Common myeloid progenitor, CD34-positive (primary cell): Measurements from ENCODE around the gene EHD1.
A peak's percentile ranks its signal among the peaks of the same experiment; 100 is the strongest.

Experiments used
- CTCF ChIA-PET: fragments of 350-600 bp; sonication (Branson Sonifier 250); formaldehyde crosslinking; loops from one replicate; lab custom pipeline; 2021; ENCODE audit warnings: antibody characterized with exemption; lab: Charles Lee
- POLR2A ChIA-PET: fragments of 350-600 bp; sonication (Branson Sonifier 250); formaldehyde crosslinking; loops from one replicate; lab custom pipeline; 2021; ENCODE audit warnings: antibody characterized with exemption; lab: Charles Lee
- DNase-seq, 3 donors: peaks; one replicate each; pipeline versions ENCODE4 v3.0.0 to v3.0.0-alpha.2; 2013
- H3K27ac ChIP-seq, 2 experiments: 1 replicate in 1 of 2; 2 replicates in 1 of 2; pipeline ENCODE4 v1.7.0; 2013; ENCODE audit warnings: inconsistent platforms in 2 of 2, low read length in 2 of 2, mild to moderate bottlenecking in 2 of 2, low read depth in 1 of 2, moderate library complexity in 1 of 2; ENCODE audit not compliant: severe bottlenecking in 2 of 2, insufficient read depth in 1 of 2, poor library complexity in 1 of 2
- H3K27me3 ChIP-seq, 5 experiments: replicated peaks in 2 of 5; 1 replicate in 3 of 5; 2 replicates in 2 of 5; pipeline versions ENCODE4 v1.6.1 to v1.7.0; 2013; ENCODE audit warnings: low read length in 4 of 5, mild to moderate bottlenecking in 2 of 5, moderate library complexity in 2 of 5, inconsistent platforms in 1 of 5; ENCODE audit not compliant: insufficient read depth in 5 of 5, control insufficient read depth in 4 of 5
- H3K36me3 ChIP-seq, 4 experiments: 1 replicate in 2 of 4; 2 replicates in 2 of 4; pipeline versions ENCODE4 v1.6.1 to v1.7.0; 2013; ENCODE audit warnings: low read length in 3 of 4, control low read depth in 1 of 4, mild to moderate bottlenecking in 1 of 4; ENCODE audit not compliant: control insufficient read depth in 4 of 4, insufficient read depth in 4 of 4
- H3K4me1 ChIP-seq, 4 experiments: 1 replicate in 3 of 4; 2 replicates in 1 of 4; pipeline versions ENCODE4 v1.6.1 to v1.7.1; 2013; ENCODE audit warnings: low read length in 3 of 4, mild to moderate bottlenecking in 3 of 4, control low read depth in 1 of 4, inconsistent platforms in 1 of 4, moderate library complexity in 1 of 4; ENCODE audit not compliant: control insufficient read depth in 4 of 4, insufficient read depth in 4 of 4; ENCODE audit errors: control extremely low read depth in 1 of 4
- H3K4me3 ChIP-seq, 7 experiments: 1 replicate in 4 of 7; 2 replicates in 3 of 7; pipeline versions ENCODE4 v1.5.1 to v1.7.0; 2013; ENCODE audit warnings: mild to moderate bottlenecking in 7 of 7, low read length in 6 of 7, moderate library complexity in 6 of 7, inconsistent platforms in 2 of 7, low read depth in 2 of 7, control low read depth in 1 of 7; ENCODE audit not compliant: insufficient read depth in 4 of 7, control insufficient read depth in 1 of 7; ENCODE audit errors: extremely low read depth in 1 of 7
- H3K9me3 ChIP-seq, 5 experiments: 1 replicate in 4 of 5; 2 replicates in 1 of 5; pipeline versions ENCODE4 v1.6.1 to v1.7.1; 2013; ENCODE audit warnings: low read length in 4 of 5, mild to moderate bottlenecking in 2 of 5, inconsistent platforms in 1 of 5, low read depth in 1 of 5, moderate library complexity in 1 of 5; ENCODE audit not compliant: control insufficient read depth in 4 of 5, insufficient read depth in 2 of 5; ENCODE audit errors: control extremely low read depth in 1 of 5
- WGBS: methylation state at CpG from one replicate; pipeline ENCODE4 v1.1.5; 2013; ENCODE audit not compliant: insufficient coverage; 5-methylcytosine and 5-hydroxymethylcytosine counted together

EHD1 gene

GRCh38 chr11:64851831-64852351 lies 26.5 kb downstream of the EHD1 start:
- H3K27me3 ChIP-seq = no peaks in the 10 kb centered on the region
- CTCF ChIA-PET = interaction anchor here (16.1 to 33.3 kb wide), 2 partner anchors 12 to 38 kb away, joined by 268 to 1071 read pairs; partner anchors contain the start of gene EHD1
- no peak overlapping the region for H3K4me3 ChIP-seq
- no peak for DNase-seq
- H3K27ac ChIP-seq = peak overlapping the region in 1 of 2 experiments; percentile 14
- POLR2A ChIA-PET = interaction anchor here (1.0 to 2.1 kb wide), 2 partner anchors 26 to 28 kb away, joined by 3 to 6 read pairs; partner anchors contain the start of gene EHD1
- H3K9me3 ChIP-seq = no peaks in the 10 kb centered on the region
- peaks cover 0 to 29% (median 19%) of the 10 kb centered on the region in 4 experiments for H3K36me3 ChIP-seq
- WGBS = 100% methylated on average over 8 of the region's 8 CpGs
- peaks cover 3 to 89% (median 73%) of the 10 kb centered on the region in 4 experiments for H3K4me1 ChIP-seq

GRCh38 chr11:64850979-64851567 lies 27.3 kb downstream of the EHD1 start:
- CTCF ChIA-PET = interaction anchor here (0.9 to 33.3 kb wide), 4 partner anchors 13 to 424 kb away, joined by 3 to 1071 read pairs (median 136); partner anchors contain the start of gene EHD1
- no peak overlapping the region for H3K4me3 ChIP-seq
- no peaks in the 10 kb centered on the region for H3K9me3 ChIP-seq
- peak in 2 of 3 donors; percentile 66 to 72 for DNase-seq
- H3K36me3 ChIP-seq = peaks cover 0 to 27% (median 17%) of the 10 kb centered on the region in 4 experiments
- peaks cover 3 to 80% (median 65%) of the 10 kb centered on the region in 4 experiments for H3K4me1 ChIP-seq
- POLR2A ChIA-PET = interaction anchor here (0.6 to 2.1 kb wide), 6 partner anchors 9 to 881 kb away, joined by 3 to 6 read pairs (median 4); partner anchors contain the start of gene EHD1
- peak overlapping the region in 1 of 2 experiments; percentile 19 for H3K27ac ChIP-seq
- H3K27me3 ChIP-seq = no peaks in the 10 kb centered on the region
- whole genome bisulfite sequencing = 48% methylated on average over 10 of the region's 13 CpGs

GRCh38 chr11:64849598-64850356 lies 28.6 kb downstream of the EHD1 start:
- no peak overlapping the region for H3K4me3 ChIP-seq
- H3K27me3 ChIP-seq = no peaks in the 10 kb centered on the region
- H3K36me3 ChIP-seq = peaks cover 0 to 19% (median 8%) of the 10 kb centered on the region in 4 experiments
- peaks cover 3 to 69% (median 57%) of the 10 kb centered on the region in 4 experiments for H3K4me1 ChIP-seq
- ChIA-PET CTCF (interaction anchor here (1.0 to 33.3 kb wide), 9 partner anchors 15 to 267 kb away, joined by 3 to 1071 read pairs (median 7); partner anchors contain the start of genes BATF2, EHD1 and ZNHIT2), POLR2A (interaction anchor here (0.6 kb wide), 1 partner anchor 311 kb away, joined by 3 read pairs; no protein-coding TSS in a partner anchor)
- no peak overlapping the region for H3K27ac ChIP-seq
- no peaks in the 10 kb centered on the region for H3K9me3 ChIP-seq
- DNase-seq = no peak
- WGBS = 97% methylated on average over 15 of the region's 19 CpGs

GRCh38 chr11:64848826-64849597 lies 29.4 kb downstream of the EHD1 start:
- H3K4me1 ChIP-seq = peaks cover 3 to 65% (median 52%) of the 10 kb centered on the region in 4 experiments
- ChIA-PET CTCF (interaction anchor here (0.8 to 33.3 kb wide), 15 partner anchors 9 to 268 kb away, joined by 3 to 1071 read pairs (median 4); partner anchors contain the start of genes BATF2, EHD1, SF1 and ZNHIT2), POLR2A (interaction anchor here (0.6 to 1.9 kb wide), 3 partner anchors 29 to 469 kb away, joined by 3 to 16 read pairs (median 3); partner anchors contain the start of gene EHD1)
- H3K9me3 ChIP-seq = no peaks in the 10 kb centered on the region
- H3K36me3 ChIP-seq = peaks cover 0 to 11% (median 3%) of the 10 kb centered on the region in 4 experiments
- DNase-seq = peak in 2 of 3 donors; percentile 35 to 56
- H3K27ac ChIP-seq = peak overlapping the region in 1 of 2 experiments; percentile 5
- H3K27me3 ChIP-seq = no peaks in the 10 kb centered on the region
- 85% methylated on average over 14 of the region's 16 CpGs for WGBS
- H3K4me3 ChIP-seq = no peak overlapping the region

GRCh38 chr11:64848214-64848825 lies 30.1 kb downstream of the EHD1 start:
- H3K4me1 ChIP-seq = peaks cover 3 to 62% (median 50%) of the 10 kb centered on the region in 4 experiments
- ChIA-PET POLR2A (interaction anchor here (0.6 to 1.9 kb wide), 4 partner anchors 16 to 468 kb away, joined by 3 to 16 read pairs (median 3); partner anchors contain the start of gene EHD1), CTCF (interaction anchor here (0.8 to 33.3 kb wide), 19 partner anchors 8 to 255 kb away, joined by 3 to 1071 read pairs (median 4); partner anchors contain the start of genes BATF2, EHD1 and SF1)
- no peak for DNase-seq
- no peaks in the 10 kb centered on the region for H3K27me3 ChIP-seq
- H3K4me3 ChIP-seq = no peak overlapping the region
- WGBS = 95% methylated on average over 2 of the region's 6 CpGs
- peak overlapping the region in 1 of 2 experiments; percentile 5 for H3K27ac ChIP-seq
- peaks cover 0 to 5% (median under 1%) of the 10 kb centered on the region in 4 experiments for H3K36me3 ChIP-seq
- H3K9me3 ChIP-seq = no peaks in the 10 kb centered on the region
